GM18520 (cell line): Measurements from ENCODE around the gene MYBPC3.

Source experiments
- ATAC-seq: cut with Tn5 transposase; IDR thresholded peaks from one replicate; pipeline ENCODE4 v1.9.1; 2021; ENCODE audit not compliant: unreplicated experiment

MYBPC3 gene

GRCh38 chr11:47387944-47388696, 35.6 kb upstream of the MYBPC3 start:
- ATAC-seq, result no peak

- no peak for ATAC-seq
Observed at GRCh38 chr11:47384498-47384897, 32.0 kb upstream of the MYBPC3 start.

- ATAC-seq, result no peak
Observed at GRCh38 chr11:47383071-47383470, 30.6 kb upstream of the MYBPC3 start.

GRCh38 chr11:47380078-47380477, 27.6 kb upstream of the MYBPC3 start:
- no peak for ATAC-seq

GRCh38 chr11:47379317-47379716, 26.8 kb upstream of the MYBPC3 start:
- ATAC-seq, result no peak

GRCh38 chr11:47378836-47379170, 26.3 kb upstream of the MYBPC3 start:
- ATAC-seq, result no peak

GRCh38 chr11:47378010-47378835, 25.7 kb upstream of the MYBPC3 start, which contains the start of gene SPI1:
Gene SPI1 (minus strand): TSS chr11:47378547. CDS start chr11:47378353, 194 bp downstream.
- ATAC-seq, result peak; percentile 74

- no peak for ATAC-seq
Observed at GRCh38 chr11:47377571-47378009, 25.1 kb upstream of the MYBPC3 start.

GRCh38 chr11:47376525-47377371, 24.2 kb upstream of the MYBPC3 start:
- ATAC-seq, result no peak

GRCh38 chr11:47376107-47376524, 23.6 kb upstream of the MYBPC3 start:
- ATAC-seq, result no peak

GRCh38 chr11:47375546-47376085, 23.1 kb upstream of the MYBPC3 start:
- ATAC-seq, result no peak

- no peak for ATAC-seq
Observed at GRCh38 chr11:47375020-47375419, 22.5 kb upstream of the MYBPC3 start.

GRCh38 chr11:47374720-47375019, 22.2 kb upstream of the MYBPC3 start:
- ATAC-seq, result no peak

- ATAC-seq, result no peak
Observed at GRCh38 chr11:47373876-47374719, 21.6 kb upstream of the MYBPC3 start.

GRCh38 chr11:47372422-47372821, 19.9 kb upstream of the MYBPC3 start:
- ATAC-seq, result no peak

- no peak for ATAC-seq
Observed at GRCh38 chr11:47369676-47370075, 17.2 kb upstream of the MYBPC3 start.

- ATAC-seq, result no peak
Observed at GRCh38 chr11:47366020-47366490, 13.6 kb upstream of the MYBPC3 start.

GRCh38 chr11:47361419-47361818, 8.9 kb upstream of the MYBPC3 start:
- ATAC-seq, result no peak

GRCh38 chr11:47360341-47360740, 7.8 kb upstream of the MYBPC3 start:
- no peak for ATAC-seq

GRCh38 chr11:47359586-47359985, 7.1 kb upstream of the MYBPC3 start:
- ATAC-seq, result no peak
